ENCODE data around the gene NONO.

Gene NONO, protein sequence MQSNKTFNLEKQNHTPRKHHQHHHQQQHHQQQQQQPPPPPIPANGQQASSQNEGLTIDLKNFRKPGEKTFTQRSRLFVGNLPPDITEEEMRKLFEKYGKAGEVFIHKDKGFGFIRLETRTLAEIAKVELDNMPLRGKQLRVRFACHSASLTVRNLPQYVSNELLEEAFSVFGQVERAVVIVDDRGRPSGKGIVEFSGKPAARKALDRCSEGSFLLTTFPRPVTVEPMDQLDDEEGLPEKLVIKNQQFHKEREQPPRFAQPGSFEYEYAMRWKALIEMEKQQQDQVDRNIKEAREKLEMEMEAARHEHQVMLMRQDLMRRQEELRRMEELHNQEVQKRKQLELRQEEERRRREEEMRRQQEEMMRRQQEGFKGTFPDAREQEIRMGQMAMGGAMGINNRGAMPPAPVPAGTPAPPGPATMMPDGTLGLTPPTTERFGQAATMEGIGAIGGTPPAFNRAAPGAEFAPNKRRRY

DNA sequence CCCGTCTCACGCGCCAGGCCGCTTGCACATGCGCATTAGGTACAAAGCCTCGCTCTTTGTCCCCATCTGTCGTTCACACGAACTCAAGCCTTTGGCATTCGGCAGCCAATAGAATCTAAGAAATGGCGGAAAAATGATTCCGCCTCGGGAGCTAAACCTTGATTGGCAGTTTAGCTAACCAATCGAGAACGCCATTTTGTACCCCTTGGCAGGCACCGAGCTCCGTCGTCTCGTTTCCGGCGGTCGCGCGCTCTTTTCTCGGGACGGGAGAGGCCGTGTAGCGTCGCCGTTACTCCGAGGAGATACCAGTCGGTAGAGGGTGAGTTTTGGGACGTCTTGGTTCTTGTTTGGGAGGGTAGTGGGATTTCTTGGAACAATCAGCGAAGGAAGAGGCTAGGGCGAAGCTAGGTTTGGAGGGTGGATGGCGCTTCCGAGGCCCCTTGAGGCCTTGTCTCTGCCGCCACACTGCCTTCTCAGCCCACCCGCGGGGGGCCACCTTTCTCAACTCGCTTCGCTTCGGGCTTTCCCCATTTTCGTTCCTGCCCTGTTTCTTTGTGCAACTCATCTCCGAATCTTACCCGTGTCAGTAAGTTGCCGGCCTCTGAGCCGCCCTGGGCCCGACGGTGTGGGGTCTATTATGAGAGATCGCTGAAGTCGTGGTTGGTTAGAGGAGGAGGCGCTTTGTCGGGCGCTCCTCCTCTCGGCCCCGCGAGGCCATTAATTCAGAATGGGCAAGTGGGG, at the start of gene NONO:
Gene NONO, plus strand, starts transcription at position 233 of the 741 bp plus-strand sequence. CDS start 7,003 bp downstream, outside the sequence.
- Histone ChIP-seq H3K27ac (ENCODE audit: low read length) (peak within 1 kb of the TSS; percentile 88), H3K27me3 (ENCODE audit: control insufficient read depth in 1 of 2, insufficient read depth in 2 of 2, low read length in 2 of 2) (no peaks in the 10 kb centered on the region), H3K4me3 (ENCODE audit: low read length in 2 of 2) (peak within 1 kb of the TSS; percentile 82 to 84)

DNA sequence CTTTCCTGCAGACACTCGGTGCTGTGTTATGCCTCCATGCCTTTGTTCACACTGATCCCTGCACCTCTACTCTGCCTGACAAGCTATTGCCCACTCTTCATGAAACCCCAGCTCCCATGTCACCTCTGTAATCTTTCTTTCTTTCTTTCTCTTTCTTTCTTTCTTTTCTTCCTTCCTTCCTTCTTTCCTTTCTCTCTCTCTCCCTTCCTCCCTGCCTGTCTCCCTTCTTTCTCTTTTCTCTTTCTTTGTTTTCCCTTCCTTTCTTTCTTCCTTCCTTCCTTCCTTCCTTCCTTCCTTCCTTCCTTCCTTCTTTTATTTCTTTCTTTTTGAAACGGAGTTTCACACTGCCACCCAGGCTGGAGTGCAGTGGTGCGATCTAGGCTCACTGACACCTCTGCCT, 48.0 kb upstream of the NONO start:
- no peak overlapping the region for H3K4me3 ChIP-seq (ENCODE audit: low read length in 2 of 2)
- no peak overlapping the region for H3K27ac ChIP-seq (ENCODE audit: low read length)
- H3K4me1 ChIP-seq (ENCODE audit: control insufficient read depth, insufficient read depth, low read length) = no peaks in the 10 kb centered on the region
- no peaks in the 10 kb centered on the region for H3K36me3 ChIP-seq (ENCODE audit: control insufficient read depth in 2 of 2, insufficient read depth in 2 of 2, low read length in 2 of 2)
- peaks cover 0 to 2% of the 10 kb centered on the region in 2 donors for H3K9me3 ChIP-seq (ENCODE audit: control insufficient read depth in 2 of 2, low read length in 2 of 2)
- H3K27me3 ChIP-seq (ENCODE audit: control insufficient read depth in 1 of 2, insufficient read depth in 2 of 2, low read length in 2 of 2) = peaks cover 0 to 4% of the 10 kb centered on the region in 2 donors
- no peak overlapping the region for H3K9ac ChIP-seq (ENCODE audit: low read length in 2 of 2)

More for the DNA sequence above, at the start of gene NONO:
- no peaks in the 10 kb centered on the region for H3K9me3 ChIP-seq (ENCODE audit: control insufficient read depth in 2 of 2, low read length in 2 of 2)
- H3K9ac ChIP-seq (ENCODE audit: low read length in 2 of 2) = peak within 1 kb of the TSS; percentile 93
- H3K4me1 ChIP-seq (ENCODE audit: control insufficient read depth, insufficient read depth, low read length) = no peaks in the 10 kb centered on the region
- H3K36me3 ChIP-seq (ENCODE audit: control insufficient read depth in 2 of 2, insufficient read depth in 2 of 2, low read length in 2 of 2) = no peaks in the 10 kb centered on the region

- Histone ChIP-seq H3K36me3 (ENCODE audit: control insufficient read depth in 2 of 2, insufficient read depth in 2 of 2, low read length in 2 of 2) (peaks cover 0 to 10% of the 10 kb centered on the region in 2 donors), H3K27ac (ENCODE audit: low read length) (no peak overlapping the region), H3K27me3 (ENCODE audit: control insufficient read depth in 1 of 2, insufficient read depth in 2 of 2, low read length in 2 of 2) (peaks cover 0 to 4% of the 10 kb centered on the region in 2 donors), H3K4me1 (ENCODE audit: control insufficient read depth, insufficient read depth, low read length) (no peaks in the 10 kb centered on the region), H3K9ac (ENCODE audit: low read length in 2 of 2) (no peak overlapping the region), H3K4me3 (ENCODE audit: low read length in 2 of 2) (no peak overlapping the region), H3K9me3 (ENCODE audit: control insufficient read depth in 2 of 2, low read length in 2 of 2) (peaks cover 0 to 2% of the 10 kb centered on the region in 2 donors)
Observed at GRCh38 chrX:71236836-71237235, 46.6 kb upstream of the NONO start.

GRCh38 chrX:71239781-71240180, 43.7 kb upstream of the NONO start:
- no peak overlapping the region for H3K4me3 ChIP-seq (ENCODE audit: low read length in 2 of 2)
- peaks cover 0 to 9% of the 10 kb centered on the region in 2 donors for H3K27me3 ChIP-seq (ENCODE audit: control insufficient read depth in 1 of 2, insufficient read depth in 2 of 2, low read length in 2 of 2)
- no peaks in the 10 kb centered on the region for H3K4me1 ChIP-seq (ENCODE audit: control insufficient read depth, insufficient read depth, low read length)
- H3K27ac ChIP-seq (ENCODE audit: low read length) = no peak overlapping the region
- peaks cover 19 to 23% of the 10 kb centered on the region in 2 donors for H3K36me3 ChIP-seq (ENCODE audit: control insufficient read depth in 2 of 2, insufficient read depth in 2 of 2, low read length in 2 of 2)
- peaks cover 0 to 2% of the 10 kb centered on the region in 2 donors for H3K9me3 ChIP-seq (ENCODE audit: control insufficient read depth in 2 of 2, low read length in 2 of 2)
- no peak overlapping the region for H3K9ac ChIP-seq (ENCODE audit: low read length in 2 of 2)

DNA sequence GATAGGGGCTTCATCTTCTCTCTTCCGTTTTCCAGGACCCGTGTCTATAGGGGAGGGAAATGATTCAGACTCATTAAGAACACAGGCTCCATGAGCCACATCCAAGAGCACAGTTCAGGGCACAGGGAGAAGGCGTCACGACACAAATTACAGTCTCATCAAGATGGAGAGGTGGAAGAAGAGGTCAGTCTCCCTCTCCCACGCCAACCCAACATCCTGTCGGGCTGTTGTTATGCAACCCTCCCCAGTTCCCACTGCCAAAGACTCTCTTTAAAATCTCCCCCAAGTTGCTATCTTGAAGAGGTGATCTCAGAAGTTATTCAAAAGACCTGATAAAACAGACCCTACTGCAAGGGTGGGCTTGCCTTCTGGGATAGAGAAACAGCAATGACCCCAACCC, 42.1 kb upstream of the NONO start:
- peaks cover 0 to 17% of the 10 kb centered on the region in 2 donors for H3K27me3 ChIP-seq (ENCODE audit: control insufficient read depth in 1 of 2, insufficient read depth in 2 of 2, low read length in 2 of 2)
- peaks cover 19 to 34% of the 10 kb centered on the region in 2 donors for H3K36me3 ChIP-seq (ENCODE audit: control insufficient read depth in 2 of 2, insufficient read depth in 2 of 2, low read length in 2 of 2)
- H3K9ac ChIP-seq (ENCODE audit: low read length in 2 of 2) = no peak overlapping the region
- H3K27ac ChIP-seq (ENCODE audit: low read length) = no peak overlapping the region
- no peak overlapping the region for H3K4me3 ChIP-seq (ENCODE audit: low read length in 2 of 2)
- H3K9me3 ChIP-seq (ENCODE audit: control insufficient read depth in 2 of 2, low read length in 2 of 2) = peaks cover 0 to 2% of the 10 kb centered on the region in 2 donors
- no peaks in the 10 kb centered on the region for H3K4me1 ChIP-seq (ENCODE audit: control insufficient read depth, insufficient read depth, low read length)

DNA sequence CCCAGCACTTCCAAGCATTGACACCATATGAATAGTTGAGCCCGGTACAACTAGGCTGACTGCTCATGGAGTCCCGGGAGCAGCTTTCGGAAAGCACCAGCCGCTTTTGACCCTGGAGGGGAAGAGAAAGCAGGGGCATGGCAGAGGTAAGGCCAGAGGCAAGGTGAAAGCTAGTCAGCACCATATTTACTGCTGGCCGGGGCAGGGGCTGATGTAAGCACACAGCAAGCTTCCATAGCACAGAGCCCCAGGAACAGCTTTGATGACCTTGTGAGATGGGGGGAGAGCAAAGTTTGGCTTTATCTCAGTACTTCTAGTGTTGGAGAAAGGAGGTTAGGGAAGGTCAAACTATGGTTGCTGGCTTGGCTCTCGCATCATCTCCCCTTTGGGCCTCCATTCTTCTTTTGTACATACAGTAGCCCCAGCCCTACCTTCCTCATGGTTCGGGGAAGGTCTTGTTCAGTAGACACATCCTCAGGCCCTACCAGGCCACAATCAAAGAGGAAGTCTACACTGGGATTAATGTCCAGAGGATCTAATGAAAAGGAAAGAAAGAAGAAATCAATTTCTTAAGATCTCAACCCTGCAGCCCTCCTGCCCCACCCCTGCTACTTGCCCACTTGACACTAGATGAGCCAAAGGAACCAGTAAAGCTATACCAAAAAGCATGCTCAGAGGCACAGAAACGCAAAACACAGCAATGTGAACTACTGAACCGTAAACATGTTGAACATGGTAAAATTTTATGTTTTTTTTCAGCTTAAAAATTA, 38.9 kb upstream of the NONO start:
- Histone ChIP-seq H3K27me3 (ENCODE audit: control insufficient read depth in 1 of 2, insufficient read depth in 2 of 2, low read length in 2 of 2) (peaks cover 0 to 18% of the 10 kb centered on the region in 2 donors), H3K4me1 (ENCODE audit: control insufficient read depth, insufficient read depth, low read length) (no peaks in the 10 kb centered on the region), H3K4me3 (ENCODE audit: low read length in 2 of 2) (no peak overlapping the region), H3K9ac (ENCODE audit: low read length in 2 of 2) (no peak overlapping the region), H3K9me3 (ENCODE audit: control insufficient read depth in 2 of 2, low read length in 2 of 2) (no peaks in the 10 kb centered on the region), H3K36me3 (ENCODE audit: control insufficient read depth in 2 of 2, insufficient read depth in 2 of 2, low read length in 2 of 2) (peaks cover 25 to 52% of the 10 kb centered on the region in 2 donors), H3K27ac (ENCODE audit: low read length) (no peak overlapping the region)

DNA sequence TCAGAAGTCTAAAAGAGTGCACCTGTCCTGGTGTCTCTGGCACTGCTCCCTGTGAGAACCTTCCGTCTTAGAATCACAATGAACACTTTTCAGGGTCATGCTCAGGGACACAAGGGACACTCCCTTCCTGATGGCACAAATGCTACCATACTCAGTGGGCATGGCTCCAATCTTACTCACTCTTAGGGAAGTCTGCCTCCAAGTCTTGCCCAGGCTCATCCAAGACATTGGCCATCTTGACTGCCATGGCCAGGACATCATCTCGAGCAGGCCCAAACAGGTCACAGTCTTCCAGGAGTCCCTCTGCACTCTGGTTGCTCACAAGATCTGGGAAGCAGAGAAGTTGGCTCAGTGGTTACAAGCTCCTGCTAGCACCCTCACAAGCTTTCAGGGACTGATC, 38.3 kb upstream of the NONO start:
- peaks cover 25 to 56% of the 10 kb centered on the region in 2 donors for H3K36me3 ChIP-seq (ENCODE audit: control insufficient read depth in 2 of 2, insufficient read depth in 2 of 2, low read length in 2 of 2)
- no peak overlapping the region for H3K9ac ChIP-seq (ENCODE audit: low read length in 2 of 2)
- H3K27me3 ChIP-seq (ENCODE audit: control insufficient read depth in 1 of 2, insufficient read depth in 2 of 2, low read length in 2 of 2) = peaks cover 0 to 15% of the 10 kb centered on the region in 2 donors
- no peak overlapping the region for H3K27ac ChIP-seq (ENCODE audit: low read length)
- H3K4me1 ChIP-seq (ENCODE audit: control insufficient read depth, insufficient read depth, low read length) = no peaks in the 10 kb centered on the region
- H3K4me3 ChIP-seq (ENCODE audit: low read length in 2 of 2) = no peak overlapping the region
- no peaks in the 10 kb centered on the region for H3K9me3 ChIP-seq (ENCODE audit: control insufficient read depth in 2 of 2, low read length in 2 of 2)

DNA sequence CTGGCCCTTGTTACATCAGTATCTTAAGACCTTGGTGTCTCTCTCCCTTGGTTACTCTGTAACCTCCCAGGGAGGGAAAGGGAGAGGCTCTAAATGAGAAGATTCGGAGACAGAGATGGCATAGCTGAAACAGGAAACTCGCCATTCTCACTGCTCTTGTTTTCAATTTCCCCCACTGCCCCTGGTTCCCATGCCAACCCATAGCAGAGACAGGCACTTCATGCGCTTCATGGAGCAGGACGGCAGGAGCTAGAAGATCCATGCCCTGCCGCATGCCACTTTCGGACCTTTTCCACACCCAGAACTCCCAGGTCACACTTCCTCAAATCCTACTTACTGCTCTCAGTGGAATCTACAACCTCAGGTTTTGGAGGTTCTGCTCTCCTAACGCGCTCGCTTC, 32.6 kb upstream of the NONO start:
- Histone ChIP-seq H3K36me3 (ENCODE audit: control insufficient read depth in 2 of 2, insufficient read depth in 2 of 2, low read length in 2 of 2) (peaks cover 6 to 25% of the 10 kb centered on the region in 2 donors), H3K9me3 (ENCODE audit: control insufficient read depth in 2 of 2, low read length in 2 of 2) (no peaks in the 10 kb centered on the region), H3K4me3 (ENCODE audit: low read length in 2 of 2) (no peak overlapping the region), H3K27ac (ENCODE audit: low read length) (no peak overlapping the region), H3K9ac (ENCODE audit: low read length in 2 of 2) (no peak overlapping the region), H3K27me3 (ENCODE audit: control insufficient read depth in 1 of 2, insufficient read depth in 2 of 2, low read length in 2 of 2) (peaks cover 0 to 11% of the 10 kb centered on the region in 2 donors), H3K4me1 (ENCODE audit: control insufficient read depth, insufficient read depth, low read length) (peaks cover 20% of the 10 kb centered on the region)

DNA sequence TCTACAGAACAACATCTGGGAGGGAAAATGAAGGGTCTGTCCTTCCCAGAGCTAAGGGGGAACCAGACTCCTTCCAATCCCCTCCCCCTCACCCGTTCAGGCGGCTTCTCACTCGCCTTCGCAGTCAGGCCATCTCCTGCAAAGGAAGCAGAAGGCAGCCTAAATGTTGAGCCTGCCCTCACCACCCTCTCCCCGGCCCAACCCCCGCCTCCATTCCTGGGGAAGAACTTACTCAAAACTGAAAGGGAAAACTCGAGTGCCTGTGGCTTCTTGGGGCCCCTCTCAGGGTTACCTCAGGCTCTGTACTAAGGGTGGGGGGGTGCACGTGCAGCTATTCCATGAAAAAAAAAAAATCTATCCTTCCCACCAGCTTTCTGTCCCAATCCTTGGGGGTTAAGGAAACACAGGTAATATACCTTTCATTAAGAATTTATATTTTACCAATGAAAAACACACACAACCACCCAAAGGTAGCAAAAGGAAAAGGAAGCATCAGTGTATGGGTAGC, 31.9 kb upstream of the NONO start:
- H3K36me3 ChIP-seq (ENCODE audit: control insufficient read depth in 2 of 2, insufficient read depth in 2 of 2, low read length in 2 of 2) = peaks cover 6 to 22% of the 10 kb centered on the region in 2 donors
- no peak overlapping the region for H3K4me3 ChIP-seq (ENCODE audit: low read length in 2 of 2)
- H3K4me1 ChIP-seq (ENCODE audit: control insufficient read depth, insufficient read depth, low read length) = peaks cover 20% of the 10 kb centered on the region
- peaks cover 0 to 10% of the 10 kb centered on the region in 2 donors for H3K27me3 ChIP-seq (ENCODE audit: control insufficient read depth in 1 of 2, insufficient read depth in 2 of 2, low read length in 2 of 2)
- no peaks in the 10 kb centered on the region for H3K9me3 ChIP-seq (ENCODE audit: control insufficient read depth in 2 of 2, low read length in 2 of 2)
- H3K27ac ChIP-seq (ENCODE audit: low read length) = no peak overlapping the region
- peak overlapping the region in 1 of 2 donors; percentile 29 for H3K9ac ChIP-seq (ENCODE audit: low read length in 2 of 2)

- Histone ChIP-seq H3K27me3 (ENCODE audit: control insufficient read depth in 1 of 2, insufficient read depth in 2 of 2, low read length in 2 of 2) (peaks cover 0 to 10% of the 10 kb centered on the region in 2 donors), H3K9me3 (ENCODE audit: control insufficient read depth in 2 of 2, low read length in 2 of 2) (no peaks in the 10 kb centered on the region), H3K9ac (ENCODE audit: low read length in 2 of 2) (peak overlapping the region in 1 of 2 donors; percentile 33), H3K4me1 (ENCODE audit: control insufficient read depth, insufficient read depth, low read length) (peaks cover 20% of the 10 kb centered on the region), H3K27ac (ENCODE audit: low read length) (no peak overlapping the region), H3K36me3 (ENCODE audit: control insufficient read depth in 2 of 2, insufficient read depth in 2 of 2, low read length in 2 of 2) (peaks cover 5 to 17% of the 10 kb centered on the region in 2 donors), H3K4me3 (ENCODE audit: low read length in 2 of 2) (no peak overlapping the region)
Observed at GRCh38 chrX:71252221-71252620, 31.2 kb upstream of the NONO start.
